MM.1S (cell line): ENCODE data around the gene FGF14.

Experiments
- CTCF ChIP-seq: fragments of 300-600 bp; sonication (generic); IDR thresholded peaks from 2 replicates; pipeline ENCODE4 v1.5.1; 2016; ENCODE audit warnings: antibody characterized with exemption, low read length, mixed read lengths
- EZH2 ChIP-seq: fragments of 300-600 bp; sonication (generic); optimal IDR thresholded peaks from 2 replicates; pipeline ENCODE3; 2017; ENCODE audit warnings: low read depth, mild to moderate bottlenecking, antibody characterized with exemption, low read length, mixed read lengths
- EZH2phosphoT487 ChIP-seq: fragments of 300-600 bp; sonication (generic); IDR thresholded peaks from 2 replicates; pipeline ENCODE4 v1.6.1; 2018; ENCODE audit warnings: antibody characterized with exemption, low read length

GRCh38 chr13:102091231-102091630, 310.6 kb downstream of the FGF14 start:
- TF ChIP-seq CTCF, result no peak
- TF ChIP-seq EZH2, result no peak
- TF ChIP-seq EZH2phosphoT487, result no peak
